HG02678 (cell line): ENCODE results near the gene SOHLH2.

Experiments used
- ATAC-seq: cut with Tn5 transposase; IDR thresholded peaks from one replicate; pipeline ENCODE4 v1.9.1; 2021; ENCODE audit warnings: mild to moderate bottlenecking, moderate library complexity; ENCODE audit not compliant: unreplicated experiment

SOHLH2 gene

GRCh38 chr13:36188441-36188840 is 25.9 kb downstream of the SOHLH2 start:
- no peak for ATAC-seq

- ATAC-seq: no peak
Measured at GRCh38 chr13:36183901-36184300, 30.5 kb downstream of the SOHLH2 start.

DNA sequence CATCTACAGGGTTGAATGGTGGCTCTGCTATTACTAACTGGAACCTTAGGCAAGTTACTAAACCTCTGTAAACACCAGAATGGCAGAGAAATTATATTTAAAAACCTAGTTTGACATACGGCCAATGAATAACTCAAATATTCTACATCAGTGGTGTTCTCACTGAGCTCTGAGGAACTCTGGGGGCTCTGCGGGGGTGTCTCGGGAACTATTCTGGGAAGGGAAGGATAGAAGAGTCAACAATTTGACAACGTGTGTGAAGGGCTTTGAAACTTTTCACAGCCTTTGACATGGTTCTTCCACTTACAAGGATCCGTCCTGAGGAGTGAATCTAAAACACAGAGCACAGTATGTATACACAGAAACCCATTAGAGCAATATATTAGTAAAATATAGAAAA is 38.7 kb downstream of the SOHLH2 start:
- ATAC-seq: no peak

DNA sequence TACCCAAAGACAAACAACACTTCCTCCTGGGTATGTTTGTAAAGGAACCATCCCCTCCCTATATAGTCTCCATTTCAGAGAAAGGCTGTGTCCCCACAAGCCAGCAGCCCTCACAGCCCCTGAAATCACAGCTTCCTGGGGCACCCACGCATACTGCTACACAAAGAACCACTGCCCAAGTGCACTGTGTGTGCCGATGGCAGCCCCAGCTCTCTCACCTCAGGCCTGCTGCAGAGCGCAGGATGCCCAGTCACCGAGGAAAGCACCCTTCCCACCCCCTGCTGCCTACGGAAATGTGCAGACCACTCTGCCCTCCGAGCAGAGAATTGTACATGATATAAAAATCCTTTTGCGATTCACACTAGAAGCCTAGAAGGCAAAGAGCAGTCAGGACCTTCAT is 39.4 kb downstream of the SOHLH2 start:
- no peak for ATAC-seq

DNA sequence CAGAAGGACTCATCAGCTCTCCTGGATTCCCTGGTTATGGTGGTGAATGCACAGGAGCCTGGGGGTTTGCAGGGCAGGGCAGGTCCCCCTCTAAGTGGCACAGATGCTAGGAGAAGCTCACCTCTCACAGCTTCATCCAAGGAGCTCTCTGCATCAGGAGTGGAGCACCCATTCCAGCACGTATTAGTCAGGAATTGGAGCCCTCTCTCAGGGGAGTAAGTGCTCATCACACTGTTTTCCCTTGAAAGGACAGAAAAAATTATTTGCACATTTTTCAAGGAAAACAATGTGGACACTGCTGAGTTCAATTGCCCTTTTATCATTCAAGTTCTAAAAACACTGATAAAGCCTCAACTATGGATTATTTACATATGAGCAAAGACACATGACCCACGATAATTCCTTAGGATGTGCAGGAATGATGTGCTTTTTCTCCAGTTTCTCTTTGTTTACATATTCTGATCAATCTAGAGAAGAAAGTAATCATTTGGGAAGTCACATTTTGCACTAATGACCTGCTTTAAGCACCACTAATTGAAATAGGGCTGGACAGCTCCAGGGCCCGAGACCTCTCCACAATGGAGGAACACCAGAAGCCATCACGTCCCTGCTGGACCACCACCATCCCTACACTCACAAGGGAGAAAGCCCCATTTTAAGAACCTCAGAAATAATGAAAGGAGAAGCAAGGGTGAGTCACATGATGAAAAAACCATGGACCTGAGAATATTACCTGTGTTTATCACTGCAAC is 40.6 kb downstream of the SOHLH2 start:
- no peak for ATAC-seq

GRCh38 chr13:36166046-36166445 is 48.3 kb downstream of the SOHLH2 start:
- no peak for ATAC-seq

- no peak for ATAC-seq
Measured at GRCh38 chr13:36163809-36164308, 50.5 kb downstream of the SOHLH2 start.

- no peak for ATAC-seq
Measured at GRCh38 chr13:36163286-36163685, 51.1 kb downstream of the SOHLH2 start.

DNA sequence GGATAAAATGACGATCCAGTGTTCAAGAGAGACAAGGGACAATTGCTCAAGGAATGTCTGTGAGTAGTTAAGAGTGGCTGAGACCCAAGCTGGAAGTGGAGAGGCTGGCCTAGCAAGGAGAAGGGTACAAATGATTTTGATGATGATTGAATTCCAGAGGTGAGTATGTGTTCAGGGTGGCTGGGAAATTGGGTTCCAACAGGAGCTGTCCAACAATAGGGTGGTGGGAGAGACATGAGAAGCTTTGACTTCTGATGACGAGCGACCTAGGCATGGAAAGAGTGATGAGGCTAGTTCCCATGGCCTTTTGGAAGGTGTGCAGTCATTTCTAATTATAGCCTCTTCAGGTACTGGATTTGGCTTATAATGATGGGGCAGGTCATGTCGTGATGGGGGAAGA is 54.1 kb downstream of the SOHLH2 start:
- no peak for ATAC-seq

- ATAC-seq: no peak
Measured at GRCh38 chr13:36158611-36159010, 55.7 kb downstream of the SOHLH2 start.

- no peak for ATAC-seq
Measured at GRCh38 chr13:36157480-36157879, 56.9 kb downstream of the SOHLH2 start.

DNA sequence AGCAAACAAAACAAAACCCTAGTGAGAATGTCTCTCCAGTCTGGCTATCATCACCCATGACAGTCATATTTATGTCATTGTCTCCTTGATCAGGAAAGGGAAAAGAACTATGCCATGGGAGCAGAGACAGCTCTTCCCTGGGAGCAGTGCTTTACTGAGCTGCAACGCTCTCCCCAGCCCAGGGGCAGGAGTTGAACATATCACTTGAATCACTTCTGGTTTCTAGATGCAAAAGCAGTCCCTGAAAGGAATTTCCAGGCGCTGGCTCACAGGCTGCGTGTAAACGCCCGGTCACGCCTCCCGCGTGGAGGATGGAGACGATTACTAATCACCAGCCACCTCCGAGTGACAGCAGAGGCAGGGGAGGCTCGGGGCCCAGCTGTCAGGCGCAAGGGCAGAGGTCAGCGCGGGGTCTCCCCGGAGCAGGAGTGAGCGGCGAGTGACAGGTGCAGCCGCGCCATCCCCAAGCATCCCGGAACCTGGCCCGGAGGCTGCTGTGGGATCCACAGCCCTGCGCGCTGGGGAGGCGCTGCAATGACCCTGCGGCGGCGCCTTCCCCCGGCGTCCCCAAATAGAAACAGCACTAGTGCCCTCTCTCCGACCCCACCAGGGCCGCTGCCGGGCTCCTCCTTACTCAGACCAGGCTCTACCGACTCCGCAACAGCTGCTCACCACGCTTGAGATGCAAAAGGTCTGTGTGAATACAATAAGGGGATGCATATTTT is 59.6 kb downstream of the SOHLH2 start:
- no peak for ATAC-seq

DNA sequence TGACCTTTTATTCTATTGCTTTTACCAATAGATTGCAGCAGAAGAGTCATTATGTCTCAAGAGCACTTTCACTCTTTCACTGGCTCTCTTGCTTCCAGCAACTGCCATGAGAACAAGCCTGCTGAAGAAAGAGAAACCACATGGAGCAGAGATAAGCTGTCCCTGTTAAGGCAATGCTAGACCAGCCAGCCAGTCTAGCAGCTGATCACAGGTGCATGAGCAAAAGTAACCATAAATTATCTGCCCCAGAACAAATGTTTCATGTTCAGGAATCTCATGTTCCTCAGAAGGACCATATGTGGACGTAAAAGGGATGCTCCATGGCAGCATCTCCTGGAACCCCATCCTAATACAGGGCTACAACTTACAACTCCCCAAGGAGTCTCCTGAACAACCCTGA is 62.8 kb downstream of the SOHLH2 start:
- no peak for ATAC-seq

DNA sequence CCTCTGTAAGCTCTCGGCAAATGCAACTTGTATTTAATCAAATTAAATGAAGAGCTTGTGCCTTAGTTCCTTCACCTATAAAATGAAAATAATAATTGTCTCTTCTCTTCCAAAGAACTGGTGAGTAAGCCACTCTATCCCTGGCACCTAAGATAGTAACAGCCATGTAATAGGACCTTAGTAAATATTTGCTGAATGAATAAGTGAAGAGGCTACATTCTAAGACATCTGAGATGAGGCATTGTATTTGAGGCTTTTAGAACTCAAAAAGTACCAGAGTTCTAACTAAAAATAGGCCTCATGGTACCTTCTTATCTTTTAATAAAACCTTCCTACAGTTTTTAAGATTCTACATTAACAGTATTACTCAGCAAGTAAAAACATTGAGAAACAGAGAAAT is 65.9 kb downstream of the SOHLH2 start:
- ATAC-seq: no peak

GRCh38 chr13:36147330-36147729 is 67.0 kb downstream of the SOHLH2 start:
- ATAC-seq: no peak

DNA sequence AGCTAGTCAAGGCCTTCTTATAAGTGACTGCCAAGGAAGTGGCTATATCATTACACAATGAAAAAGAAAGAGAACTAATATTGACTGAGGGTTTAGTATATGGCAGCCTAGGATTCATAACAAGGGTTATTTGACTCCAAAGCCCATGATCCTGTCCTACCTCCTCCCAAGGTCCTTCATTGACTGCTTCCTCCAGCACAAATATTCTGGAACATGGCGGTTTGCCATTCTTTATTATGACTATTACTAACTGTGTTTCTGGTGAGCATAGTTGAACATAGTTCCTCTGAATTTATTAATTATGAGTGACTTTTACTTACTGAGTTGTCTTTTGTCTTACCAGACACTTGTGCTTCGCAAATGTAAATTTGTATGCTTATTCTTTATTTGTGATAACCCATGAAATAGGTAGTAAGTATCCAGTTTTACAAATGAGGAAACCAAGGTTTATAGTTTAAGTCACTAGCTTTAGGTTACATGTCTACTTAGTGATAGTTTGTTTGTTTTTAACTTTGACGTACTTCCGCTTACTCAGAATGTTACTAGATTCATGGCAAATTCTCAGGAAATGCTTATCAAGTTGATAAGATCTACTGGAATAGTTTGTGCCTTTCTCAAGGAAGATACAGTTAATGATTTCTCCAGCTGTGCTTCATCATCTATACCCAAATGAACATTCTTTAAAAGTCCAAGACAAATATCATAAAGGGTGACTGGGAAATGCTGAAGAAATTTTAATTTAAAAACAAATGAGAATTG is 67.7 kb downstream of the SOHLH2 start:
- ATAC-seq: no peak

- no peak for ATAC-seq
Measured at GRCh38 chr13:36143738-36144137, 70.6 kb downstream of the SOHLH2 start.

GRCh38 chr13:36142735-36143134 is 71.6 kb downstream of the SOHLH2 start:
- ATAC-seq: no peak

DNA sequence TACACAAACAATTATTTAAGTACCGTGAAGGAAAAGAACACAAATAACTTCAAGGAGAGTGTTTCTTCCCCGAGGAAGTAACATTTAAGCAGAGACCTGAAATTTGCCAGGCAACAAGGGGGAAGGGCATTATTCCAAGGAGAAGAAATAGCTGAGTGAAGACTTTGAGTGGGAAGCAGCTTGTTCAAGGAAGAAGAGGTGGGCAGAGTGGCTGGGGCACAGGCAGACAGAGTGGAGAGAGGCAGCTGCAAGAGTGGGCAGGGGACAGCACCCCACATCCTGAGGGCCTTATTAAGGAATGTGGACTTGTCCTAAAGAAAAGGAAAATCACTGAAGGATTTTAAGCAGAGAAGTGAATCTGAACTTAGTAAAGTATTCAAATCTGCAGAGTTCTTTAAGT is 78.5 kb downstream of the SOHLH2 start:
- no peak for ATAC-seq

GRCh38 chr13:36134632-36135031 is 79.7 kb downstream of the SOHLH2 start:
- no peak for ATAC-seq

- no peak for ATAC-seq
Measured at GRCh38 chr13:36133950-36134626, 80.3 kb downstream of the SOHLH2 start.
